GM18499 (cell line): ENCODE results near the gene SPRED1.

Source experiments
- ATAC-seq: cut with Tn5 transposase; IDR thresholded peaks from one replicate; pipeline ENCODE4 v1.9.1; 2021; ENCODE audit warnings: moderate number of reproducible peaks; ENCODE audit not compliant: insufficient read depth, unreplicated experiment

SPRED1 gene

DNA sequence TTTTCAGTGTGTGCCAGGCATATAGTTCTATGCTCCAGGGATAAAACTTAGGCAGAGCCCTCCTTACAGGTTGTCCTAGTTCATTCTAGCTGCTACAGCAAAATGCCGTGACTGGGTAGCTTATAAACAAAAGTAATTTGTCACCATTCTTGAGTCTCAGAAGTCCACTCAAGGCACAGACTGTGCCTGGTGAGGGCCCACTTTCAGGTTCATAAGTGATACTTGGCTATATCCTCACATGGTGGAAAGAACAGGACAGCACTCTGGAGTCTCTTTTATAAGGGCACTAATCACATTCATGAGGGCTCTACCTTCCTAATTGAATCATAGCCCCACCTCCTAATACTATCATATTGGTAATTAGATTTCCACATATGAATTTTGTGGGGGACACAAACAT, 80.1 kb downstream of the SPRED1 start:
- ATAC-seq: no peak

DNA sequence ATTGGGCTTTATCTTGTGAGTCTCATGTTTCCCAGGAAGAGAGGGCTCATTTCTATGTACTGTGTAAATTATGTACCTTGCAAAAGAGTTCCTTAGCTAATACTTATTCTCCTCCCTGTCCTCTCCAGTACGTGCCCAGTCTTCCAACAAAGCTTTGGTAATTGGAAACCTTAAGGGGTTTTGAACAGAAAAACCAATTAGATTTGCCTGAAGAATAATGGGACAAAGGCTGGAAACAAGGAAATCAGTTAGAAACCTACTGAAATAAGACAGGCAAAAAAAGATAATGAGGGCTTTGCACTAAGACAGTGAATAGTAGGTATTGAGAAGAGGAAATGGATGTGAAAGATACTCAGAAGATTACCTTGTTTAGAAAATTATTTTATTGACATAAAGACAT, 82.5 kb downstream of the SPRED1 start:
- no peak for ATAC-seq

DNA sequence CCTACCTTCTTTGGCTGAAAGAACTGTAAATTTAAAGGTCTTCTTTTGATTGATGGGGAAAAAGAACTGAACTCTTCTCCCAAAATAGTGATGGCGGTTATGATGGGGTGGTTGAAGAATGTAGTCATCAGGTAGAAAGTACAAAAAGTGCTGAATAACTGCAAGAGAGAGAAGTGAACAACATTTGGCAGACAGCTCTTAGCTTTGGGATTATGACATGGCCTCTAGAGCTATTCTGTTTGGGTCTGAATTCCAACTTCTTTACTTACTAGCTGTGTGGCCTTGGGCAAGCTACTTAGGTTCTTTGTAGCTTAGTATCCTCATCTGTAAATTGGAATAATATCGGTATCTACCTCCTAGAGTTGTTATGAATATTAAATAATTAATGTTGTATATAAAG, 91.7 kb downstream of the SPRED1 start:
- no peak for ATAC-seq

GRCh38 chr15:38349251-38349650, 96.6 kb downstream of the SPRED1 start:
- ATAC-seq: no peak

DNA sequence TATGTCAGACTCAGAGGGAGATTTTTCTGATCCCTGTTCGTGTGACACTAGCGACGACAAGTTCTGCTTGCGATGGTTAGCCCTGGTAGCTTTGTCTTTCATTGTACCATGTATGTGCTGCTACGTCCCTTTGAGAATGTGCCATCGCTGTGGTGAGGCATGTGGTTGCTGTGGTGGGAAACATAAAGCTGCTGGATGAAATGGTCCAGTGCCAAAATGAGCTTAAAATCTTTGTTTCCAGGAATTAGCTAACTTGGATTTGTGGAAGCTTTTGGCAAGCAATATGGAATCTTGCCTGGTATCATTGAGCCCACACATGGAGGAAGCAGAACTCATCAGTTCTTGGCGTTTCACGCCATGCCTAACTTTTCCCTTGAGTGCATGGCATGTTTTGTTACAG, 98.8 kb downstream of the SPRED1 start:
- no peak for ATAC-seq

GRCh38 chr15:38354315-38354929, 101.8 kb downstream of the SPRED1 start:
- no peak for ATAC-seq

- no peak for ATAC-seq
These were observed 109.7 kb downstream of the SPRED1 start for GRCh38 chr15:38362355-38362754.

DNA sequence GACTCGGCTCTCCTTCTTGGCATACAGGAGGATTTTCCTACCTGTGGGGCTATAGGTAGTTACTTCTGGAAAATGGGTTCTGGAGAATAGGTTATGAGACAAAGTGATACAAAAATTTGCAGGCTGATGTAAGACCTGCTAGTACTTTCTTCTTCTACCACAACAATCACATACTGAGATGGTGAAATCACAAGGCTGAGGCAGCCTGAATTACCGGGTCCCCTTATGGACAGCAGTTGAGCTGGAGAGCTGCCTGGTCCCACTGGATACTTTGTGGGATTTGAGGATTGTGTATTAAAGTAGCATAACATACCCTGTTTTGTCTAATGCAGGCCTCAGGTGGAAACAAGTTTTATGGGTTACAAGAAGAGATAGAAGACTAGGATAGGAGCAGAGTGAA, 114.8 kb downstream of the SPRED1 start:
- no peak for ATAC-seq

GRCh38 chr15:38369936-38370478, 117.4 kb downstream of the SPRED1 start:
- no peak for ATAC-seq

DNA sequence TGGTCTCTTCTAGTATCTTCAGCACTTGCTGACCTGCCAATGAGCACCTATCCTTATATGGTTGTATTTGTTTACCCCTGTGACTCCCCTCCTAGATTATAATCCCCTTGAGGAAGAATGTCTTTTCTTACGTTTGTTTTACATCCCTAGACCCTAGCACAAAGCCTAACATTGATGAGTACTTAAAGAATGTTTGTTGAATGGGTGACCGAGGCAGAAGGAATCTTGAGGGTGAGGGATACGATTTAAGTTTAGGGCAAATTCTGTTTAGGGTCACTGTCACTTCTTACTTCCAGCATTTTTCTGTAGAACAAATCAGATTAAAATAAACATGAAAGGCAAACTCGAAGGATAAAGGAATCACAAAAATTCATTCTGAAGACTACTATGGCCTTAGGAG, 120.4 kb downstream of the SPRED1 start:
- ATAC-seq: no peak

- no peak for ATAC-seq
These were observed 121.4 kb downstream of the SPRED1 start for GRCh38 chr15:38374029-38374428.

- no peak for ATAC-seq
These were observed 121.9 kb downstream of the SPRED1 start for GRCh38 chr15:38374556-38374955.

DNA sequence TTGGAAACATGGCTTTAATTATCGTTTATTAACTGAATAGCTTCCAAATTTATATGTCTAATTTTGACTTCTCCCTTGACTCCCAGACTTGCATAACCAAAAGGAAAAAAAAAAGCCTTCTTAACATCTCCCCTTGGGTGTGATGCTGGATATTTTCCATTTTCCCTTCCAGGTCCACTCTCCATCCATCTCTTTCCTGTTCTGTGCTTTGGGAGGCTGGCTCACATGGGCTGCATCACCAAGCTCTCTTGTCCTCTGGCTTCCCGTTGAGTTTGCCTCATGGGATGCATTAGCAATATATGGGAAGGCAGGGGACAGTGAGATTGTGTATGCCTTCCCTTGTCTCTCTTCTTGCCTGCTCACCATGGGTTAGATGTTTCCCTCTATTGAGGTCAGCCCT, 123.4 kb downstream of the SPRED1 start:
- no peak for ATAC-seq

- no peak for ATAC-seq
These were observed 125.0 kb downstream of the SPRED1 start for GRCh38 chr15:38377636-38378035.

GRCh38 chr15:38378161-38378560, 125.5 kb downstream of the SPRED1 start:
- no peak for ATAC-seq

DNA sequence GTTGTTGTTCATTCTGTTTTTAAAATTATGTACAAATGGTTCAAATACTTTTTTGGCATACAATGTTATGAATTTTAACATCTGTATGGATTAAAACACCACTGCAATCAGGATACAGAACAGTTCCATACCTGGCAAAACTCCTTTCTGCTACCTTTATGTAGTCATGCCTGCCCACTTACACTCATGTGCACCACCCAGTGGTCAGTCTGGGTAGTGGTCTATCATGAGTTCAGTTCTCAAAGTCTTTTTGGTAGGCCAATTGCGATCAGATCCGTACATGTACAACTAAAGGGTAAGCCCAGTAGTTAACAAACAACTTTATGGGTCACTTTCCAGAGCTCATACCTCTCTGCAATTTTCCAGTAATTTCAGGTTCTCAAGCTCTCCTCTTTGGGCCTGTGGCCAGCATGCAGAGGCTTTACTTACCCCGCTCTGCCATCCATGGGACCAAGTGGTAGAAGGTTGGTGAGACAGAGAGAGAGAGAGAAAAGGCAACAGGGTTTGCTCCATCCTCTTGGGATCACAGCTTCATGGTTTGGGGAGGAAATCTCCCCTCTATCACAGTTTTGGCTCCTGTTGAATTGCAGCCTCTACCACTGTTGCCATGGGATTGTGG, 137.4 kb downstream of the SPRED1 start:
- ATAC-seq: no peak

DNA sequence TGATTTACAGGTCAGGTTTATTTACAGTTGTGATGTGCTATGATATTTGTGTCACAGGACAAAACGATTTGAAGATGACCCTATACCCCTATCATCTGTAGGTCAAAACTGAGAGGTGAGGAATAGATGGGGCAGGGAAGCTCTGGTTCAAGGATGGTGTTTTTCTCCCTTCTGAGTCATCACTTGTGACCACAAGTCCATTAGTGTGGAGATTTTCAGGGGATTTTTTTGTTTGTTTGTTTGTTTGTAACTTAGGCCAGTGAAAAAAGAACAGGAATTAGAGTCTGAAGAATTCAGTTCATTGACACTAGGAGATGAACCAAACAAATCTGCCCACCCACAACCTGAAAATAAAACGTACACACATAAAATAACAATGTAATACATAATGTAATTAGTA, 138.6 kb downstream of the SPRED1 start:
- ATAC-seq: no peak

DNA sequence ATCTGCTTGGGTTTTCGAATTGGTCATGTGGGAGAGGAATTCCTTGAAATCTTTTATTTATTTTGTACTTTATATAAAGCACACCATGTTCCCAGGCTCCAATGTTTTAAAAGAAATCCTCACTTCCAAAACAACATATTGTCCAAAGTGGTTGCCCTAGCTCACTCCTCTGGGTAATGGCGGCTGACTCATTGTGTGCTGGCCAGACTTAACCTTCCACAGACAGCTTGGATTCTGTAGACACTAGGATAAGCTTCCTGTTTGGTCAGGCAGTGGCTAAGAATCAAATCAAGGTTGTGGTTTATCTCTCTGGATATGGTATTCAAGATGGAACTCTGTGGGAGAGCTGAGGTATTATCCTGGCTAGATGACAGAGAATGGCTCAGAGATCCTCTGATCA, 145.5 kb downstream of the SPRED1 start:
- no peak for ATAC-seq

GRCh38 chr15:38401106-38401505, 148.5 kb downstream of the SPRED1 start:
- no peak for ATAC-seq

GRCh38 chr15:38401701-38402100, 149.1 kb downstream of the SPRED1 start:
- ATAC-seq: no peak

- ATAC-seq: no peak
These were observed 153.8 kb downstream of the SPRED1 start for GRCh38 chr15:38406436-38406835.
